SH-SY5Y (cell line): ENCODE data around the gene SUSD3.

ENCODE experiments used
- GATA2 ChIP-seq: IDR thresholded peaks from 2 replicates; pipeline ENCODE4 v1.6.1; 2011; ENCODE audit warnings: mild to moderate bottlenecking, low read depth, low read length
- GATA3 ChIP-seq: IDR thresholded peaks from 2 replicates; pipeline ENCODE4 v1.6.1; 2011; ENCODE audit warnings: low read depth, mild to moderate bottlenecking, low read length, moderate library complexity

SUSD3 gene

GRCh38 chr9:93066978-93067603 is 8.6 kb downstream of the SUSD3 start:
- TF ChIP-seq GATA2 (no peak), GATA3 (no peak)

- TF ChIP-seq GATA2: no peak
- no peak for TF ChIP-seq GATA3
Measured at GRCh38 chr9:93068956-93069355, 10.5 kb downstream of the SUSD3 start.

- no peak for TF ChIP-seq GATA3
- TF ChIP-seq GATA2: no peak
Measured at GRCh38 chr9:93071464-93071863, 13.0 kb downstream of the SUSD3 start.

GRCh38 chr9:93072383-93072795 is 13.9 kb downstream of the SUSD3 start:
- TF ChIP-seq GATA3 (no peak), GATA2 (peak; percentile 47; the same call in 1 of the 2 replicates)

- TF ChIP-seq GATA3 (no peak), GATA2 (no peak)
Measured at GRCh38 chr9:93076101-93076791, 17.7 kb downstream of the SUSD3 start.

GRCh38 chr9:93076792-93077128 is 18.3 kb downstream of the SUSD3 start:
- no peak for TF ChIP-seq GATA2
- TF ChIP-seq GATA3: no peak

- TF ChIP-seq GATA3 (no peak), GATA2 (no peak)
Measured at GRCh38 chr9:93077367-93077766, 18.9 kb downstream of the SUSD3 start.

- no peak for TF ChIP-seq GATA2
- no peak for TF ChIP-seq GATA3
Measured at GRCh38 chr9:93077811-93078210, 19.3 kb downstream of the SUSD3 start.

- no peak for TF ChIP-seq GATA2
- no peak for TF ChIP-seq GATA3
Measured at GRCh38 chr9:93079371-93079770, 20.9 kb downstream of the SUSD3 start.

- TF ChIP-seq GATA2: no peak
Measured at GRCh38 chr9:93080406-93080805, 21.9 kb downstream of the SUSD3 start.

GRCh38 chr9:93081081-93081529 is 22.6 kb downstream of the SUSD3 start:
- TF ChIP-seq GATA3 (no peak), GATA2 (no peak)

- TF ChIP-seq GATA3 (no peak), GATA2 (no peak)
Measured at GRCh38 chr9:93081931-93082330, 23.4 kb downstream of the SUSD3 start.

- TF ChIP-seq GATA2: no peak
- no peak for TF ChIP-seq GATA3
Measured at GRCh38 chr9:93082841-93083411, 24.4 kb downstream of the SUSD3 start.

GRCh38 chr9:93083592-93084470 is 25.3 kb downstream of the SUSD3 start:
- TF ChIP-seq GATA3 (no peak), GATA2 (no peak)

GRCh38 chr9:93084471-93084881 is 26.0 kb downstream of the SUSD3 start:
- no peak for TF ChIP-seq GATA2
- no peak for TF ChIP-seq GATA3

GRCh38 chr9:93085676-93086075 is 27.2 kb downstream of the SUSD3 start:
- no peak for TF ChIP-seq GATA2
- no peak for TF ChIP-seq GATA3
